Measurements from ENCODE around the gene NEK11.

NEK11 gene

DNA sequence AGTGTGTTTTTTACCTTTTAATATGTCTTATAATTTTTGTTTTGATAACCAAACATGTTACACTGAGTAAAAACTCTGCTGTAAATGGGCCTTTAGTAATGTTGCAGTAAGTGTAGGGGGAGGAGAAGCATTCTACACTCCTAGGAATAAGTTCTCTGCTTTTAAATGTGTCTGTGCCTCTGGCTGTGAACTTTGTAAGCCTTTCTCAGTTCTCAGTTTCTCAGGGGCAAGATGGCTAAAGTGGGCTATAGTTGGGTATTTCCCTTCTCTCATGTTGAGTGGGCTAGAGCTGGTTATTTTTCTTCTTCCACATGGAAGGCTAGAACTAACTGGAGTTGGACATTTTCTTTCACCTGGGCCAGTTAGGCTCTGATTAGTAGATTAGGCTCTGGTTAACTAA lies 279.6 kb downstream of the NEK11 start:
- TF ChIP-seq GATA2 (IDR thresholded peaks at IDR 0.05; ENCODE audit: low read depth, low read length) = no peak
- no peak for TF ChIP-seq GATA3 (IDR thresholded peaks at IDR 0.05; ENCODE audit: low read depth, low read length)

DNA sequence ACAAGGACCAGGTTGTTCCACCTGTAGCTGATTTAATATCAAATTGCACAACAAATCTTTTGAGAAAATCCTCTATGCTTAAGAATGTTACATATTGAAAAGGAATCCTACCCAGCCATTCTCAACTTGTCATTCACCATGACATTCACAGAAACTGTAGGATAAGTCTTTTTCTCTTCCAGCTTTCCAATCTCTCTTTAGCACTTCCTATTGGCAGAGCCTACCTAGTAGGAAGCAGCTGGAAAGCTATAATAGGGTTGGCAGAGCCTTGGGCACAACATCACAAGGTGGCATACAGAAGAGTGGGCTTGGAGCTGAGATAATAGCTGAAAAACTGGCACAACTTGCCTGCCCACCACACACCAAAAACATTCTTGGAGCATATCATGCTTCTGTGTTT lies 287.6 kb downstream of the NEK11 start:
- TF ChIP-seq GATA3 (IDR thresholded peaks at IDR 0.05; ENCODE audit: low read depth, low read length) (no peak), GATA2 (IDR thresholded peaks at IDR 0.05; ENCODE audit: low read depth, low read length) (no peak)

DNA sequence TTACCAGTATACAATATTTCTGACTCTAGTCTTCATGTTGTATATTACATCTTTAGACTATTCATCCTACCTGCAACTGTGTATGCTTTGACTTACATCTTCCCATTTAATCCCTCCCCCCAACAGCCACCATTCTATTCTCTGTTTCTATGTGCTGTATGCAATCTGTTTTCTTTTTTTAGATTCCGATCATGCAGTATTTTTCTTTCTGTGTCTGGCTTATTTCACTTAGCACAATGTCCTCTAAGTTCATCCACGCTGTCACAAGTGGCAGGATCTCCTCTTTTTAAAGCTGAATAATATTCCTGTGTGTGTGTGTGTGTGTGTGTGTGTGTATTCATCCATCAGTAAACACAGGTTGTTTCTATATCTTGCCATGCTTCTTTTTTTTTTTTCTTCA lies 288.5 kb downstream of the NEK11 start:
- TF ChIP-seq GATA2 (IDR thresholded peaks at IDR 0.05; ENCODE audit: low read depth, low read length) (no peak), GATA3 (IDR thresholded peaks at IDR 0.05; ENCODE audit: low read depth, low read length) (no peak)

DNA sequence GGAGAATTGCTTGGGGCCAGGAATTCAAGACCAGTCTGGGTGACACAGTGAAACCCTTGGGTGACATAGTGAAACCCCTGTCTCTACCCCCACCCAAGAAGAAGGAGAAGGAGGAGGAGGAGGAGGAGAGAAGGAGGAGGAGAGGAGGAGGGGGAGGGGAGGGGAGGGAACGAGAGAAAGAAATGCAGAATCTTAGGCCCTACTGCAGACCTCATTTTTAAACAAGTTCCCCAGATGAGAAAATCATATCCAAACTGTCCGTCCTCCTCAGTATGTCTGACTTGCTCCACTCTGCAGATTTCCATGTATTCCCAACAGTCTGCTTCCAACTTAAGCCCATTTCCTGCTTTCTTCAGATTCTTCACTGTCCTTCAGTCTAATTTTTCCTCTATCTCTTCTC lies 291.0 kb downstream of the NEK11 start:
- no peak for TF ChIP-seq GATA3 (IDR thresholded peaks at IDR 0.05; ENCODE audit: low read depth, low read length)
- no peak for TF ChIP-seq GATA2 (IDR thresholded peaks at IDR 0.05; ENCODE audit: low read depth, low read length)

DNA sequence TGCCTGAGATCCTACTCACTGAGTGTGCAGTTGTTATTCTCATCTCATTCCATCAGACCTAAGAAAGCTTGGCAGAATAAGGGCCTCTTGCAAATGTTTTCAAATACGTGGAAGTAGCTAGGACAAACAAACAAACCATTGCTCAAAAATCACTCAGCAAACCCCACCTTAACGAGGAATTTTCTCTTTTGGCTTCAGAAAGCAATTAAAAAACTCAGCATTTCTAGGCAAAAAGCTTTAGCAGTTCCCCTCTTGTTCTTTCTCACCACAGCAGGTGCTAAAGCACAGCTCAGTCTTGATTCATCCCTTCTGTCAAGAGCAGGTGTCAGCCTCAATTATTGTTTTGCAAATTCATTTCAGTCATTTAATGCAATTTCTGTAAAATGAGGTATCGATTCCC lies 296.3 kb downstream of the NEK11 start:
- no peak for TF ChIP-seq GATA3 (IDR thresholded peaks at IDR 0.05; ENCODE audit: low read depth, low read length)
- no peak for TF ChIP-seq GATA2 (IDR thresholded peaks at IDR 0.05; ENCODE audit: low read depth, low read length)

DNA sequence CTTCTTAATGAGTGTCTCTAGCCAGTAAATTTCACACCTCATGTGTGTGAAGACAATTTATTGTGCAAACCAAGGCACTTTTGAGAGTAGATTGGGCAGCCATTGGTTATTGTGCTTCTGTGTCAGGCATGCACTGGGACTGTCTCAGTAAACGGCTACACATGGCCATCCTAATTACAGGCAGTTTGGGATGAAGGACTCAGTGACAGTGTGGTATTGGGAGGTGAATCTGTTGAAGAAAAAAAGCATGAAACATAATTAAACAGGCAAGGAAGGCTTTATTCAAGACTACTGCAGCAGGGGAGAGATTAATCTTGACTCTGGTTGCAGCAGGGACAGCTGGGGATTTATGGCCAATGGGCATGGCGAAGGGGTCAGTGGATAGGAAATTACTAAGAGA lies 297.1 kb downstream of the NEK11 start:
- TF ChIP-seq GATA3 (IDR thresholded peaks at IDR 0.05; ENCODE audit: low read depth, low read length) (no peak), GATA2 (IDR thresholded peaks at IDR 0.05; ENCODE audit: low read depth, low read length) (no peak)

DNA sequence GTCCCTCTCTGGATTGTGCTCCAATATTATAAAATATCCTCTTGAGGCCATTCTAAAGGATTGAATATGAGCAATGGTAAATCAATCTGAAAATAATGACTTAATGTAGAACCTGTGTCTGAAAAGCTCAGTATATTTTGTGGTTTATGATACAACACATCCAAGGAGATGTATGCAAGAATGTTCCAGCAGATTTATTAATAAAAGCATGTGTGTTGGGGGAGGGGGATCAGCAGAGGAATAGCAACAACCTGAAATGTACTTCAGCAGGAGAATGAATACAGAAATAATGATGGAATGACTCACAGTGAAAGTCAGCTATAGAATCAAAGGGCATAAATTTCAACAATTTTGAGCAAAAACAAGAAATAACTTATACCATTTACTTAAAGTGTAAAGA lies 298.2 kb downstream of the NEK11 start:
- TF ChIP-seq GATA2 (IDR thresholded peaks at IDR 0.05; ENCODE audit: low read depth, low read length) = no peak
- TF ChIP-seq GATA3 (IDR thresholded peaks at IDR 0.05; ENCODE audit: low read depth, low read length) = no peak

DNA sequence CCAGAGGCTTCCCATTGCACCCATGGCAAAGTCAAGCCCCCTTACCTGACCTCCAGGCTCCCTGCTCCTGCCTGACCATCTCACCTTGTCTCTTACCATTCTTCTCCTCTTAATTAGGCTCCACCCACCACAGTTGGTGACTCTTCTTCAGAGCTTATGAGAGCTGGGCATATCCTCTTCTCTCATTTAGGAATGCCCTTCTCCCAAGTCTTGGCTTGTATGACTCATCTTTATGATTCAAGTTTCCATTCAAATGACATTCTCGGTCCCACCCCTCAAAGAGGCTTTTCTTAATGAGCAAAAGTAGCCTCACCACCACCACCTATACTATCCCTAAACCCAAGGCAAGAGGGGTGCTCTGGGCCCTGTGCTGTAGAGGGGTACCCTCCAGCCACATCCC lies 299.6 kb downstream of the NEK11 start:
- TF ChIP-seq GATA3 (IDR thresholded peaks at IDR 0.05; ENCODE audit: low read depth, low read length) (no peak), GATA2 (IDR thresholded peaks at IDR 0.05; ENCODE audit: low read depth, low read length) (no peak)

DNA sequence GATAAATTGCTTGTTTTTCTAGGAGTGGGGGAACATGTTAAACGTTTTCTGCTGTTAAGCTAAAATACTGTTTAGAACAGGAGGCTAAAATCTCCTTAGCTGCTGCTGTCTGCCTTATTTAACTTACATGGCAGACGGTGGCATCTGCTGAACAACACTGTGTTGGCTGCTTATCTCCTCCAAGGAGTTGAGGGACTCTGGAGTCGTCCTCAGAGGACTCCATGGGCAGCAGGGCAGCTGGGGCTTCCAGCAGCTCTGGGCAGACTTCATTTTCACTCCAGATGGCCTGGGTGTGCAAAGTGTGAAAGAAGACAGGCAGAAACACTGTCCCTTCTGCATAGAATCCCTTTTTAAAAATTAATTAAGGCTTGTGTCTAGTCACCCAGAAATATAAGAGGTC lies 302.0 kb downstream of the NEK11 start:
- no peak for TF ChIP-seq GATA3 (IDR thresholded peaks at IDR 0.05; ENCODE audit: low read depth, low read length)
- no peak for TF ChIP-seq GATA2 (IDR thresholded peaks at IDR 0.05; ENCODE audit: low read depth, low read length)

DNA sequence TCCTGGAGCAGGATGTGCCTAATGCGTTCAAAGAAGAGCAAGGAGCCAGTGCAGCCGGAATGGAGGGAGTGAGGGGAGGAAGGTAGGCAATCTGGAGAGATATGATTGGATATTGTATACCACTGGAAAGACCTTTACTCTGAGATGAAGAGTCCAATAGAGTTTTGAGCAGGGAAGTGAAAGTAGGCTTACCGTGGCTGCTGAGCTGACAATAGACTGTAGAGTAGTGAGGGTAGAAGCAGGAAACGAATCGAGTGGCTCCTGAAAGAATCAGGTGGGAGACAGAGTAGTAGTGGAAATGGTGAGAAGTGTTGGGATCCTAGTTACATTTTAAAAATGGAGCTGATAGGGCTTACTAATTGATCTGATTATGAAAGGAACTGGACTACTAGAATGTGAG lies 303.1 kb downstream of the NEK11 start:
- TF ChIP-seq GATA2 (IDR thresholded peaks at IDR 0.05; ENCODE audit: low read depth, low read length) = no peak
- no peak for TF ChIP-seq GATA3 (IDR thresholded peaks at IDR 0.05; ENCODE audit: low read depth, low read length)

DNA sequence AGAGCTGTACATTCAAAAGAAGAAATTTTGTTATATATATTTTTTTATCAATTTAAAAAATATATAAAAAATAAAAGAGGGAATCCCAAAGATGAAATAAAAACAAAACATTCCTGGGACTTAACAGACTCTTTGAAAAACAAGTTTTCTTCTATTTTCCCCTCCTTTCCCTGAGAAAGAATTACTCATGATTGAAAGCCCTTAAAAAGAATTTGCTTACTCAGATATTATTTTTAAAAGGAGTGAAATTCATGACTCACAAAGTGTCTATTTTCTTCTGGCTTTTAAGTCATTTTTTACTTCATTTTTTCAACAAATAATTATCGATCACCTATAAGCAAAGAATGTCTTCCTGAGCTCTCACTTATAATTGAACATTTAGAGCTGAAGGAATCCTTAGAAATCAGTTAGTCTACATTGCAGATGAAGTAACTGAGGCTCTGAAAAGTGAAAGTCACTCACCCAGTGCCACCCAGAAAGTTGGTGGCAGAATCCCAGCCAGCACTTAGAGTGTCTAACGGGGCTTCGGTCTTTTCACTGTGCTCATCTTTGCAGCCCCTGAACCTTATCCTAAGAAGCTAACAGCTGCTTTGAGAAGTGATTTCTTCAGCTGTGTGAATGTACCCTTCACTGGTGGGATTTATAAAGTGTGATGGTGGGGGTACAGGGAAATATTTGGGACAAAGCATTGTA lies 312.4 kb downstream of the NEK11 start:
- TF ChIP-seq GATA3 (IDR thresholded peaks at IDR 0.05; ENCODE audit: low read depth, low read length) (no peak), GATA2 (IDR thresholded peaks at IDR 0.05; ENCODE audit: low read depth, low read length) (no peak)

DNA sequence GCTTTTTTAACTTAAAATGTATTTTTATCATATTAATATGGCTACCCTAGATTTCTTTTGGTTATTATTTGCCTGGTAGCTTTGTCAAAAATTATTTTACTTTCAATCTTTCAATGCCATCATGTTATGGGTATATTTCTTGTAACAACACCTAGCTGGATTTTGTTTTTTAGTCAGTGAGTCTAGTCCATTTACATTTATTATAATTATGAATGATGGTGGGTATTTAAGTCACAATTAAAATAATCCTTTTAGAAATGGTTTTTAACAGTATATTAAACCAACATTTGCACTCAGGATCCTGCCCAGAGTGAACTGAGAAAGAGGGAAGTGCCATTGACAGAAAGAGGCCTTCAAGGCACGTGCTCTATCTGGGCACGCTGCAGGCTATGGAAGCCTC lies 315.1 kb downstream of the NEK11 start:
- no peak for TF ChIP-seq GATA2 (IDR thresholded peaks at IDR 0.05; ENCODE audit: low read depth, low read length)
- no peak for TF ChIP-seq GATA3 (IDR thresholded peaks at IDR 0.05; ENCODE audit: low read depth, low read length)

DNA sequence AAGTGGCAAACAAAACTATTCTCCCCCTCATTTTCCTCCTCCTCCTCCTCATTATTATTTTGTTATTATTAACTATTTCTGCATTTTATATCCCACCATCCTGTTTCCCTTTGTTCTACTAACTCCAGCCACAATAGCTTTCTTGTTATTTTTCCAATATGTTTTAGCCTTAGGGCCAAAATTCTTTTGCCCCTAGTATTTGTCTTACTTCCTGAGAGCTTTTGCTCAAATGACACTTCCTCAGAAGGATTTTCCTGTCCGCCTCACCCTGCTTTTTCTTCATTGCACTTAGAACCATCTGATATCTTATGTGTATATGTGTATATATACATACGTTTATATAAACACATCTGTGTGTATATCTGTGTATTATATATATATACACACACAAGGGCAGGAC lies 322.2 kb downstream of the NEK11 start:
- TF ChIP-seq GATA3 (IDR thresholded peaks at IDR 0.05; ENCODE audit: low read depth, low read length) = no peak
- TF ChIP-seq GATA2 (IDR thresholded peaks at IDR 0.05; ENCODE audit: low read depth, low read length) = no peak

DNA sequence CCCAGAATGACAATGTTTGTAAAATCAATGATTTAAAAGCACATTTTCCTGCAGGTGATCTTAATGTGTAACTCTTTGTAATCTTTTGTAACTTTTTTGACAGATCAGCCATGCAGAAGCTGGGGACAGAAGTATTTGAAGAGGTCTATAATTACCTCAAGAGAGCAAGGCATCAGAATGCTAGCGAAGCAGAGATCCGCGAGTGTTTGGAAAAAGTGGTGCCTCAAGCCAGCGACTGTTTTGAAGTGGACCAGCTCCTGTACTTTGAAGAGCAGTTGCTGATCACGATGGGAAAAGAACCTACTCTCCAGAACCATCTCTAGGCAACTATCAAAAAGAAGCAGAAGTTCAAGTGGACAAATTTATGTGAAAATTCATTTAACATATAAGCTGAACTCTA lies 322.8 kb downstream of the NEK11 start:
- no peak for TF ChIP-seq GATA3 (IDR thresholded peaks at IDR 0.05; ENCODE audit: low read depth, low read length)
- no peak for TF ChIP-seq GATA2 (IDR thresholded peaks at IDR 0.05; ENCODE audit: low read depth, low read length)

DNA sequence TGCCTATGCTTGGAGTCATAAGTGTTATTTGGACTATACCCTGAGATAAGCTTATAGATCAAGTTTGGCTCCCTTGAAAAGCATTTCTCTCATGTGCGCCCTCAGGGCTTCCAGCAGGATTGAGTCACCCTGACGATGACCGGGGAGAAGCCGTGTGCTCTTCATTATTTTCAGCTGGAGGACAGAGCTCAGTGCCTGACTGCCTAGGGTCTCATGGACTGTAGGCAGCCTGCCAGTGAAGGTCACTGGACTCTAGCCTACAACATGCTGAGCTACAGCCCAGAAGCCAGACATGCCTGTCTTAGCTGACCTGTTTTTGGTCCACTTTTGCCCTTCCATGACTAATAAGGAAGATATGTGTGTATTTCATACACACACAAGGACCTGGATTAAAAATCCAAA lies 323.3 kb downstream of the NEK11 start:
- TF ChIP-seq GATA3 (IDR thresholded peaks at IDR 0.05; ENCODE audit: low read depth, low read length) (no peak), GATA2 (IDR thresholded peaks at IDR 0.05; ENCODE audit: low read depth, low read length) (no peak)

DNA sequence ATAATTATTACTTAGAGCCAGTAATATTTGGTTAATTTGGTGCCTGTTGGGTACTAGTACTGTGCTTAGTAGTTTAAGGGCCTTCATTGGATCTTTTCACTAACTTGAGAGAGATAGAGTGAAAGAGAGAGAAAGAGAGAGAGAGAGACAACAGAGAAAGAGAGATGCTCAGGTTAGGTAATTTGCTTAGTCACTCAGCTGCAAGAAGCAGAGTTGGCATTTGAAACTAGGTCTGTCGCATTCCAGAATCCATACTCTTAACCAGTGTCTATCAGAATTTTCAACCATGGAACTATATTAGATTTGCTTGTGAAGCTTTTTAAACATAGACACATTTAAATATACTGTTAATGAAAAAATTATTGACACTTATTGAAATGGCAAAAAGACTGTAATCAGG lies 323.8 kb downstream of the NEK11 start:
- no peak for TF ChIP-seq GATA2 (IDR thresholded peaks at IDR 0.05; ENCODE audit: low read depth, low read length)
- no peak for TF ChIP-seq GATA3 (IDR thresholded peaks at IDR 0.05; ENCODE audit: low read depth, low read length)
